SJCRH30 (cell line): ENCODE measurements around the gene GHRL. TPM values are rescaled to one million over a fixed set of nuclear protein-coding genes. Genes with fewer than 3 reads are reported as not detected.

Source experiments
- DNase-seq, 2 experiments: peaks; one replicate each; pipeline ENCODE4 v3.0.0-alpha.2; 2015 to 2020
- H3K27ac ChIP-seq: fragments of 250-450 bp; sonication (Bioruptor Pico); 2 replicates; pipeline ENCODE4 v1.5.1; 2020; ENCODE audit warnings: mild to moderate bottlenecking, moderate library complexity
- H3K27me3 ChIP-seq: fragments of 250-450 bp; sonication (Bioruptor Pico); 2 replicates; pipeline ENCODE4 v1.5.1; 2020; ENCODE audit warnings: mild to moderate bottlenecking, moderate library complexity
- H3K36me3 ChIP-seq: fragments of 250-450 bp; sonication (Bioruptor Pico); 2 replicates; pipeline ENCODE4 v1.5.1; 2020; ENCODE audit warnings: mild to moderate bottlenecking, moderate library complexity
- H3K4me1 ChIP-seq: fragments of 250-450 bp; sonication (Bioruptor Pico); 2 replicates; pipeline ENCODE4 v1.5.1; 2020; ENCODE audit warnings: mild to moderate bottlenecking, moderate library complexity
- H3K4me3 ChIP-seq: fragments of 250-450 bp; sonication (Bioruptor Pico); 2 replicates; pipeline ENCODE4 v1.5.1; 2020; ENCODE audit warnings: mild to moderate bottlenecking, moderate library complexity
- H3K9me3 ChIP-seq: fragments of 250-450 bp; sonication (Bioruptor Pico); replicated peaks from 2 replicates; pipeline ENCODE4 v1.5.1; 2020; ENCODE audit warnings: mild to moderate bottlenecking, moderate library complexity
- total RNA-seq: library from RNA; depleted of rRNA; stranded (reverse); fragments of >200 nt; shearing (Covaris generic); gene quantifications from 2 replicates; pipeline ENCODE4 v1.2.3, GENCODE V29; 2014

GHRL gene
- total RNA-seq, 1 experiment from 2014 or later = not detected

GRCh38 chr3:10294030-10294586 lies 1.4 kb upstream of the GHRL start:
- no peaks in the 10 kb centered on the region for H3K27me3 ChIP-seq
- H3K27ac ChIP-seq = no peak overlapping the region
- H3K36me3 ChIP-seq = no peaks in the 10 kb centered on the region; the same call in 1 of the 2 replicates
- DNase-seq = no peak
- no peak overlapping the region for H3K4me3 ChIP-seq
- no peaks in the 10 kb centered on the region for H3K4me1 ChIP-seq
- no peaks in the 10 kb centered on the region for H3K9me3 ChIP-seq

GRCh38 chr3:10291641-10292040 lies 1.1 kb downstream of the GHRL start:
- Histone ChIP-seq H3K27me3 (no peaks in the 10 kb centered on the region), H3K9me3 (no peaks in the 10 kb centered on the region), H3K4me3 (no peak overlapping the region), H3K4me1 (no peaks in the 10 kb centered on the region), H3K27ac (no peak overlapping the region), H3K36me3 (no peaks in the 10 kb centered on the region)
- no peak for DNase-seq

- Histone ChIP-seq H3K4me3 (no peak overlapping the region), H3K4me1 (no peaks in the 10 kb centered on the region), H3K36me3 (no peaks in the 10 kb centered on the region), H3K27ac (no peak overlapping the region), H3K27me3 (no peaks in the 10 kb centered on the region), H3K9me3 (no peaks in the 10 kb centered on the region)
- no peak for DNase-seq
Measured at GRCh38 chr3:10290481-10291176, 2.1 kb downstream of the GHRL start.

DNA sequence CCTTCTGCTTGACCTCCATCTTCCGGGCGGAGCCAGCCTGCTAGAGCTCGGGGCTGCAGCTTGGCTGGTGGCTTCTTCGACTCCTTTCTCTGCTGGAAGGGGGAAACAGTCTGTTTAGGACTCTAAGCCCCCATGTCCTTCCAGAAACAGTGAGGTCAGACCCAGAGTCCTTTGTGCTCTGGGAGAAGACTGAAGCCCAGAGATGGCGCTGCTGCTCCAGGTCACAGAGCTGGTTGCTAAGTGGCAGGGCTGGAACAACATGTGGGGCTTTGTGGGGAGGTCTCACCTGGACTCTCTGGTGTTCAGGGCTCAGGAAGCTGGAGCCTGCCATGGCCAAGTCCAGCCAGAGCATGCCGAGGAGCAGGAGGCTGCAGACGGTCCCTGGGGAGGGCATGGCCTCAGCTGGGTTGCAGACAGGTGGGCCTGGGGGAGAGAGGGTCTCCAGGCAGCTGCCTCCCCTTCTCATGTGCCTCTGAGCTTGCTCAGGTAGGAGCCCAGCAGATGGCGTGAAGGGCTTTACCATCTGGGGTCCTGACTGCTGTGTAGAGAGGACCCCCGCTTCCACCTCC lies 2.9 kb downstream of the GHRL start:
- no peak overlapping the region for H3K4me3 ChIP-seq
- no peak for DNase-seq
- no peaks in the 10 kb centered on the region for H3K4me1 ChIP-seq
- H3K27me3 ChIP-seq = no peaks in the 10 kb centered on the region
- no peaks in the 10 kb centered on the region for H3K9me3 ChIP-seq
- H3K27ac ChIP-seq = no peak overlapping the region
- no peaks in the 10 kb centered on the region for H3K36me3 ChIP-seq

GRCh38 chr3:10289077-10289476 lies 3.7 kb downstream of the GHRL start:
- no peaks in the 10 kb centered on the region for H3K9me3 ChIP-seq
- DNase-seq = no peak
- H3K27ac ChIP-seq = no peak overlapping the region
- no peaks in the 10 kb centered on the region for H3K36me3 ChIP-seq
- H3K4me1 ChIP-seq = no peaks in the 10 kb centered on the region
- H3K27me3 ChIP-seq = no peaks in the 10 kb centered on the region
- no peak overlapping the region for H3K4me3 ChIP-seq

- H3K36me3 ChIP-seq = no peaks in the 10 kb centered on the region
- no peak overlapping the region for H3K4me3 ChIP-seq
- H3K27me3 ChIP-seq = no peaks in the 10 kb centered on the region
- no peak for DNase-seq
- H3K27ac ChIP-seq = no peak overlapping the region
- no peaks in the 10 kb centered on the region for H3K4me1 ChIP-seq
- no peaks in the 10 kb centered on the region for H3K9me3 ChIP-seq
Measured at GRCh38 chr3:10288575-10288960, 4.2 kb downstream of the GHRL start.

- no peak for DNase-seq
Measured at GRCh38 chr3:10287936-10288574, 4.7 kb downstream of the GHRL start.

DNA sequence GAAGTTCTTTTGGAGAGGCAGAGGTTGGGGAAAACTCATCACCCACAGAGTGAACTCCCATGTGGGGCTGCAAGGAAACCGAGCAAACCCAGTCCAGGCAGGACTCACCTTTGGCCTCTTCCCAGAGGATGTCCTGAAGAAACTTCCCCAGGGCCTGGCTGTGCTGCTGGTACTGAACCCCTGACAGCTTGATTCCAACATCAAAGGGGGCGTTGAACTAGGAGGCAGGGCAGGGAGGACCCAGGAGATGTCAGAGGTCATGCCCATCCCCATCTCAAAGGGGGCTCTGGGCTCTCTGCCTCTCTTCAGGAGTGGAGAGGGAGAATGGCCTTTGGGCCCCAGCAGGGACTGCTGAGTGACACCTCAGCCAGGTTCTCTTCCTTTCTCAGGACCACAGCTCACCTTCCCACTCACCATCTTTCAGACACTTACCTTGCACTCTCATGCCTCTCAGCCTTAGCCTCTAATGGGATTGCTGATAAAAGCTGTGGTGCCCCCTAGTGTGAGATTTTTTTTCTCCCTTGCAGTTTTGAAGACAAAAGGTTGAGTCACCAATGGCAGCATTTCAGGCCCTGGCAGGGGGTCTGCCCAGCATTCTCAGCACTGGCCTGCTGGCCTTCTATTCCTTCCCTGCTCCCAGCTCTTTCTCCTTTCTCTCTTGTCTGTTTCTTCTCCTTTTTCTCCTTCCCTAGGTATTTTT lies 6.0 kb downstream of the GHRL start:
- H3K4me1 ChIP-seq = no peaks in the 10 kb centered on the region
- H3K4me3 ChIP-seq = no peak overlapping the region
- DNase-seq = peak; percentile 69 to 77
- no peaks in the 10 kb centered on the region for H3K27me3 ChIP-seq
- H3K27ac ChIP-seq = no peak overlapping the region
- no peaks in the 10 kb centered on the region for H3K9me3 ChIP-seq
- H3K36me3 ChIP-seq = 0 out of 2 replicates have a peak, but pooled peaks cover 3% of the 10 kb centered on the region

More at GRCh38 chr3:10287936-10288574, 4.7 kb downstream of the GHRL start:
- no peak overlapping the region for H3K27ac ChIP-seq
- no peaks in the 10 kb centered on the region for H3K36me3 ChIP-seq
- no peaks in the 10 kb centered on the region for H3K9me3 ChIP-seq
- no peaks in the 10 kb centered on the region for H3K27me3 ChIP-seq
- H3K4me3 ChIP-seq = no peak overlapping the region
- no peaks in the 10 kb centered on the region for H3K4me1 ChIP-seq

GRCh38 chr3:10286133-10286524 lies 6.6 kb downstream of the GHRL start:
- H3K9me3 ChIP-seq = no peaks in the 10 kb centered on the region
- H3K27me3 ChIP-seq = no peaks in the 10 kb centered on the region
- H3K27ac ChIP-seq = no peak overlapping the region
- no peak for DNase-seq
- 0 out of 2 replicates have a peak, but pooled peaks cover 3% of the 10 kb centered on the region for H3K36me3 ChIP-seq
- no peak overlapping the region for H3K4me3 ChIP-seq
- no peaks in the 10 kb centered on the region for H3K4me1 ChIP-seq

DNA sequence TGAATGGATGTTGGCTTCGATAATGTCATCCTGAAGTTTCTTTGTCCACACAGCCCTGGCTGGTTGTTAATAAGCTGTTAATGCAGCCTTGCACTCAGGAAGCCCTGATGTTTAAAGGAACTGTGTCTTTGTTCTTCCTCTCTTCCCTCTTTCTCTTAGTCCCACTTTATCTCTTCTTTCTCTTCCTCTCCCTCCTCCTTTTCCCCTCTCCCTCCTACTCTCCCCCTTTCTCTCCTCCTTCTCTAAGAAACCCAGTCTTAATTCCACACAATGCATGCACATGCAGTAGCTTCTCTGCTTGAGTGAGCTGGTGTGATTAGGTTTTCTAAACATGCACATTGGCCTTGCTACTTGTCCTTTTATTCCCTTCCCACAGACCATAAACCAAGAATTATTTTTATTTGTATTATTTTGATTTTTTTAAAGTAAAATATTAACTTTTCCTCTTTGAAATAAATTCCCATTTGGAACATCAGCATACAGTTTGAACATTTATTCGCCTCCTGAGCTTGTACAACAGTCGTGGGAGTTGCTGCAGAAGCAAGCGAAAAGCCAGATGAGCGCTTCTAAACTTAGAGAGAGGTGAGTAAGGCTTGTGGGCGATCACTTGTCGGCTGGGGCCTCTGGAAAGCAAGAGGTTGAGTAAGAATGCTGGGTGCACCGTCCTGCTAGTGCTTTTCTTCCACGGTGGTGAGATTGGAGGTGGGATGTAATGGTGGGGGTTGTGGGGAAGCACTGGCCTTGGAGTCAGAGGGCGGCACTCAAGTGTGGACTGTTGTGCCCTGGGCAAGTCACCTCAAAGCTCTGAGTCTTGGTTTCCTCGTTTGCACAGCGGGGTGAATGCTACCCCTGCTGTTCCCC lies 7.2 kb downstream of the GHRL start:
- Histone ChIP-seq H3K36me3 (0 out of 2 replicates have a peak, but pooled peaks cover 5% of the 10 kb centered on the region), H3K27me3 (no peaks in the 10 kb centered on the region), H3K4me1 (no peaks in the 10 kb centered on the region), H3K9me3 (no peaks in the 10 kb centered on the region), H3K27ac (no peak overlapping the region), H3K4me3 (no peak overlapping the region)
- no peak for DNase-seq

DNA sequence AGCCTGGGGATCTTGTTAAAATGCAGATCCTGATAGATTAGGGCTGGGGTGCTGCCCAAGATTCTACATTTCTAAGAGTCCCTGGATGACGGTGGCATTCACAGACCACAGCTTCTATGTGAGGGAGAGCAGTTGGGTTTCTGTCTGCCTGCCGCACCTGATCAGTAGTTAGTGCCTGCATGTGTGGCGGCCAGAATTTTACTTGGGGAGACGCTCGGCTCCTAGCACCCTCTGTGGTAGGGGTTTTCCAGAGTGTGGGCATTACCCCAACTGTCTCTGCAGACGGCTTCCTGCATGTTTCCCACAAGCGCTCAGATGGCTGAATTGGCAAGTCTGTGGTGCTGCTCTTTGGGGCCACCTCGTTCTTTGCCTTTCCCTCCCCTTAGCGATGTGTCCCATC lies 8.3 kb downstream of the GHRL start:
- Histone ChIP-seq H3K27me3 (no peaks in the 10 kb centered on the region), H3K36me3 (0 out of 2 replicates have a peak, but pooled peaks cover 7% of the 10 kb centered on the region), H3K4me3 (no peak overlapping the region), H3K9me3 (no peaks in the 10 kb centered on the region), H3K27ac (no peak overlapping the region), H3K4me1 (no peaks in the 10 kb centered on the region)
- no peak for DNase-seq

GRCh38 chr3:10283638-10284037 lies 9.1 kb downstream of the GHRL start:
- Histone ChIP-seq H3K27ac (no peak overlapping the region), H3K4me1 (no peaks in the 10 kb centered on the region), H3K9me3 (no peaks in the 10 kb centered on the region), H3K27me3 (no peaks in the 10 kb centered on the region), H3K4me3 (no peak overlapping the region), H3K36me3 (peaks cover 7% of the 10 kb centered on the region; the same call in 1 of the 2 replicates)
- DNase-seq = no peak

- Histone ChIP-seq H3K4me3 (no peak overlapping the region), H3K36me3 (peaks cover 7% of the 10 kb centered on the region), H3K9me3 (no peaks in the 10 kb centered on the region), H3K27ac (no peak overlapping the region), H3K27me3 (no peaks in the 10 kb centered on the region), H3K4me1 (no peaks in the 10 kb centered on the region)
- no peak for DNase-seq
Measured at GRCh38 chr3:10281951-10282350, 10.8 kb downstream of the GHRL start.

DNA sequence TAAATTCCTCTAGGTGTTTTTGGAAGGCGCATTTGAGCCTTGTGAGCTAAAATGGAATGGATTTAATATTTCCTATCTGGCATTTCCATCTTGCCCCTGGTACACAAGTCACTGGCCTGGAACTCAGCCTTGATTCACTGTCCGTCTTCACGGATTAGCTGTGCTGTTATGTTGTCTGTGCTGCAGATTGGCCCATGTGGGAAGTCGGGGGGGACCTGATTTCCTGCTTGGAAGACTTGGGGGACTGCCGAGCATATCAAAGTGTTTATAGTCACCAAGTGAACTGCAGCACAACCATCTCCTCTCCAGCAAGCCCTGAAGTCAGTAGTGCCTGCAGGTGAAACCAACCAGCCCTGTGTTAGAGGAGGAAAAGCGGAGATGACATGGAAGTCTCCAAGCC lies 12.2 kb downstream of the GHRL start:
- Histone ChIP-seq H3K4me3 (no peak overlapping the region), H3K9me3 (no peaks in the 10 kb centered on the region), H3K27me3 (no peaks in the 10 kb centered on the region), H3K36me3 (peaks cover 7% of the 10 kb centered on the region), H3K27ac (no peak overlapping the region), H3K4me1 (no peaks in the 10 kb centered on the region)
- DNase-seq = no peak
